IPS-20b (cell line): ENCODE data around the gene PKD2.

Source experiments
- H3K27ac ChIP-seq: one replicate; pipeline ENCODE4 v1.5.1; 2013; ENCODE audit warnings: low read length
- H3K27me3 ChIP-seq: 2 replicates; pipeline ENCODE4 v1.6.1; 2013; ENCODE audit warnings: mild to moderate bottlenecking, low read length, inconsistent platforms; ENCODE audit not compliant: insufficient read depth
- H3K36me3 ChIP-seq: 2 replicates; pipeline ENCODE4 v1.6.1; 2013; ENCODE audit warnings: low read depth, mild to moderate bottlenecking, inconsistent platforms, low read length, moderate library complexity; ENCODE audit not compliant: insufficient read depth
- H3K4me1 ChIP-seq: 2 replicates; pipeline ENCODE4 v1.6.1; 2013; ENCODE audit warnings: mild to moderate bottlenecking, control low read depth, inconsistent platforms, low read length, moderate library complexity; ENCODE audit not compliant: insufficient read depth
- H3K4me3 ChIP-seq: 2 replicates; pipeline ENCODE4 v1.5.1; 2013; ENCODE audit warnings: mild to moderate bottlenecking, low read length, inconsistent platforms
- H3K9ac ChIP-seq: 2 replicates; pipeline ENCODE4 v1.6.1; 2013; ENCODE audit warnings: low read depth, mild to moderate bottlenecking, inconsistent platforms, low read length, moderate library complexity
- H3K9me3 ChIP-seq: 2 replicates; pipeline ENCODE4 v1.6.1; 2013; ENCODE audit warnings: mild to moderate bottlenecking, low read depth, low read length, inconsistent platforms; ENCODE audit not compliant: insufficient read depth

PKD2 gene

GRCh38 chr4:88087004-88087403, 79.6 kb downstream of the PKD2 start:
- H3K9ac ChIP-seq = no peak overlapping the region
- no peaks in the 10 kb centered on the region for H3K9me3 ChIP-seq
- H3K27me3 ChIP-seq = no peaks in the 10 kb centered on the region
- no peak overlapping the region for H3K27ac ChIP-seq
- H3K36me3 ChIP-seq = no peaks in the 10 kb centered on the region
- H3K4me1 ChIP-seq = no peaks in the 10 kb centered on the region
- H3K4me3 ChIP-seq = no peak overlapping the region

GRCh38 chr4:88090898-88091297, 83.5 kb downstream of the PKD2 start:
- peaks cover under 1% of the 10 kb centered on the region; the same call in 1 of the 2 replicates for H3K4me1 ChIP-seq
- H3K4me3 ChIP-seq = no peak overlapping the region
- no peaks in the 10 kb centered on the region for H3K9me3 ChIP-seq
- no peak overlapping the region for H3K27ac ChIP-seq
- H3K9ac ChIP-seq = no peak overlapping the region
- H3K27me3 ChIP-seq = no peaks in the 10 kb centered on the region
- no peaks in the 10 kb centered on the region for H3K36me3 ChIP-seq

GRCh38 chr4:88091378-88091777, 83.9 kb downstream of the PKD2 start:
- H3K36me3 ChIP-seq = no peaks in the 10 kb centered on the region
- H3K9me3 ChIP-seq = no peaks in the 10 kb centered on the region
- no peak overlapping the region for H3K4me3 ChIP-seq
- peaks cover 4% of the 10 kb centered on the region; the same call in 1 of the 2 replicates for H3K4me1 ChIP-seq
- H3K27me3 ChIP-seq = no peaks in the 10 kb centered on the region
- H3K9ac ChIP-seq = no peak overlapping the region
- H3K27ac ChIP-seq = no peak overlapping the region

GRCh38 chr4:88093874-88094273, 86.4 kb downstream of the PKD2 start:
- H3K4me3 ChIP-seq = no peak overlapping the region
- peaks cover 4% of the 10 kb centered on the region; the same call in 1 of the 2 replicates for H3K4me1 ChIP-seq
- no peaks in the 10 kb centered on the region for H3K36me3 ChIP-seq
- H3K9me3 ChIP-seq = no peaks in the 10 kb centered on the region
- no peak overlapping the region for H3K9ac ChIP-seq
- no peaks in the 10 kb centered on the region for H3K27me3 ChIP-seq
- H3K27ac ChIP-seq = no peak overlapping the region

GRCh38 chr4:88097301-88097700, 89.9 kb downstream of the PKD2 start:
- H3K27me3 ChIP-seq = no peaks in the 10 kb centered on the region
- no peak overlapping the region for H3K4me3 ChIP-seq
- no peaks in the 10 kb centered on the region for H3K9me3 ChIP-seq
- no peak overlapping the region for H3K27ac ChIP-seq
- H3K9ac ChIP-seq = no peak overlapping the region
- H3K4me1 ChIP-seq = peaks cover 4% of the 10 kb centered on the region; the same call in 1 of the 2 replicates
- H3K36me3 ChIP-seq = no peaks in the 10 kb centered on the region

- H3K4me1 ChIP-seq = peaks cover 4% of the 10 kb centered on the region; the same call in 1 of the 2 replicates
- no peaks in the 10 kb centered on the region for H3K27me3 ChIP-seq
- H3K27ac ChIP-seq = no peak overlapping the region
- H3K9ac ChIP-seq = no peak overlapping the region
- no peaks in the 10 kb centered on the region for H3K9me3 ChIP-seq
- H3K36me3 ChIP-seq = no peaks in the 10 kb centered on the region
- H3K4me3 ChIP-seq = no peak overlapping the region
Observed at GRCh38 chr4:88097781-88098180, 90.3 kb downstream of the PKD2 start.

GRCh38 chr4:88098993-88099752, 91.7 kb downstream of the PKD2 start:
- no peaks in the 10 kb centered on the region for H3K27me3 ChIP-seq
- H3K4me1 ChIP-seq = peaks cover 4% of the 10 kb centered on the region; the same call in 1 of the 2 replicates
- no peaks in the 10 kb centered on the region for H3K36me3 ChIP-seq
- no peak overlapping the region for H3K9ac ChIP-seq
- H3K4me3 ChIP-seq = no peak overlapping the region
- no peak overlapping the region for H3K27ac ChIP-seq
- H3K9me3 ChIP-seq = no peaks in the 10 kb centered on the region

GRCh38 chr4:88101165-88101564, 93.7 kb downstream of the PKD2 start:
- H3K27me3 ChIP-seq = no peaks in the 10 kb centered on the region
- H3K27ac ChIP-seq = no peak overlapping the region
- H3K4me3 ChIP-seq = no peak overlapping the region
- no peaks in the 10 kb centered on the region for H3K9me3 ChIP-seq
- H3K36me3 ChIP-seq = no peaks in the 10 kb centered on the region
- no peak overlapping the region for H3K9ac ChIP-seq
- peaks cover under 1% of the 10 kb centered on the region; the same call in 1 of the 2 replicates for H3K4me1 ChIP-seq

GRCh38 chr4:88102026-88102425, 94.6 kb downstream of the PKD2 start:
- Histone ChIP-seq H3K9ac (no peak overlapping the region), H3K4me3 (no peak overlapping the region), H3K9me3 (no peaks in the 10 kb centered on the region), H3K27me3 (no peaks in the 10 kb centered on the region), H3K4me1 (no peaks in the 10 kb centered on the region), H3K36me3 (no peaks in the 10 kb centered on the region), H3K27ac (no peak overlapping the region)

- Histone ChIP-seq H3K36me3 (no peaks in the 10 kb centered on the region), H3K27ac (no peak overlapping the region), H3K4me1 (no peaks in the 10 kb centered on the region), H3K4me3 (no peak overlapping the region), H3K9ac (no peak overlapping the region), H3K9me3 (no peaks in the 10 kb centered on the region), H3K27me3 (no peaks in the 10 kb centered on the region)
Observed at GRCh38 chr4:88104902-88105610, 97.6 kb downstream of the PKD2 start.

- Histone ChIP-seq H3K9me3 (no peaks in the 10 kb centered on the region), H3K9ac (no peak overlapping the region), H3K27me3 (no peaks in the 10 kb centered on the region), H3K4me3 (no peak overlapping the region), H3K4me1 (no peaks in the 10 kb centered on the region), H3K36me3 (no peaks in the 10 kb centered on the region), H3K27ac (no peak overlapping the region)
Observed at GRCh38 chr4:88106205-88106604, 98.8 kb downstream of the PKD2 start.
